Cortex of kidney (tissue), 1 donor: ENCODE measurements around the gene SH3PXD2A.

Source experiments
- DNase-seq: peaks from one replicate; lab custom pipeline; 2025; lab: John Stamatoyannopoulos, UW

Gene SH3PXD2A

DNA sequence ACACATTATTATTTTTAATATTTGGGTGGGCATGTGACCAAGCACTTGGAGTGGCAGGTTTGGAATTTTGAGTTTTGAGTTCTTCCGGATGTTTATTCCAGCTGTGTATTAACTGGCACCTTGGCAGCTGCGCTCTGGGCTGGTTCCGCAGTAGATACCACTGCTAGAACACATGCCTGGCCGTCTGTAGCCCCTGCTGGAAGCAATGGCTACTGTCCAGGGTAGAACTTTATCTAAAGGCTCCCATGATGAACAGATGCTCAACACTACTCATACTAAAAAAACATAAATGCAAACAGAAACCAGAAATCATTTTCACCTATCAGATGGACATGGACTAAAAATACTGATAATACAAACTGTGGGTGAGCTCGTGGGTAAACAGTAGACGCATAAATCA is 19.4 kb upstream of the SH3PXD2A start:
- no peak for DNase-seq

DNA sequence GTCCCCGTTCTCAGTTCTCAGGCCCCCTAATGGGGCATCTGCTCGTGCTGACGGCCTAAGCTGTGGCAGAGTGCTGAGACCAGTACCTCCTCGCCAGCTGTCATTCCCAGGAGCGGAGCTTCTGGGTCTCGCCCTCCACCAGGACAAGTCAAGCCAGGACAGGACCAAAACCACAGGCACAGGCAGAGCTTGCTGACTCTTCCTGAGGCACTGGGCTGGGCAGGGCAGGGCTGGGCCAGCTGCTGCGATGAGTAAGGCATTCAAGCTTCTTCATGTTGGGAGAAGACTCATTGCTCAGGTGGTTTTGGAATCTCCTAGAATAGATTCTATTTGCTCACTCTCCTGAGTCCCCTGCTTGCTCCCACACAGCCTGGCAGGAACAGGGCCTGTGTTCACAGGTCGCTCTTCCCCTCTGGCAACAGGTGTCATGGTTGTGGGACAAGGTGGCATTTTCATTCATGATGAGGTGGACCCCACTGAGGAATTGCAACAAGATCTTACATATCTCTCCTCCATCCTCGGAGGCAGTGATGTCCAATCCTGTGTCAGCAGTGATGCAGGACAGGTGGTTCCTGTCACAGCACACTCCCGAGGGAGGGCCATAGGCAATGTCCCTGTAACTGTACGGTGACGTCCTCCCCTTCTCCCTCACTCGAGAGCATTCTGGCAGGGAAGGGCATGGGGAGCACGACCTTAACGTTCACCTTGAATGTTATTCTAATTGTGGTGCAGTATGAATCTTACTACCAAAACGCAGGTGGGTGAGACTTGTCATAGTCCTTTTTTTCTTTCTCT is 17.0 kb upstream of the SH3PXD2A start:
- DNase-seq = no peak

- DNase-seq = no peak
Observed at GRCh38 chr10:103871006-103871405, 15.6 kb upstream of the SH3PXD2A start.

DNA sequence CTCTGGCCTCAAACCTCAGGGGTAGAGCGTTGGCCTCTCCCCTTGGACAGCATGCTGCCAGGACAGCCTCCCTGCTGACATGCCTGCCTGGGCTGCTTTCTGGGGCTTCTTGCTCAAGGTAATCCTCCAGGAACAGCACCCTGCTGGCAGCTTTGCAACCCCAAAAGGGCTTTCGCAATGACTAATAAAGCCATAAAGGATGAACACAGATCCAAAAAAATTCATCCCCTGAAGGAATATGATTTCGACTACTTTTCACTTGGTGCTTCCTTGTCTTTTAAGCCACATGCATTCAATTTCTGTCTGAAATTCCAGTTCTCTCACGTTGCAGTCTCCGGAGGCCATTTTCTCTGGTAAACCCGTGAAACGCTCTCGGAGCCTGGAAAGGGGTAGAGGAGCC is 15.1 kb upstream of the SH3PXD2A start:
- no peak for DNase-seq

DNA sequence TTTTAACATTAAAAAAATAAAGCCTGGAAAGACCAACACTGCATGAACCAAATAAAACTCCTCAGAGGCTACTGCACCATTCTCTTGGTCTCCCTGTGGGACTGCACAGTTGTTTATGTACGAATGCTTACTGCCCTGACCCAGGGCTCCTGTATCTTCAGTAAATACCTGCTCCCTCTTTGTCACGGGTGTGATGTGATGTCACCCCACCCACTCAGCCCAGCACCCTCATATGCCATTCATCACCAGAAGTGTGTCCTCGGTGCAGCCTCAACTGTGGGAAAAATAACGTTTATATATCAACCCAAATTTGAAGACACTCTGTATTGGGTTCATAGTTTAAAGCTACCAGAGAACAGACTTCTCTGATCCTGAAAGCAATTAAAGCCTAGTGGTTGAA is 14.0 kb upstream of the SH3PXD2A start:
- DNase-seq = no peak

DNA sequence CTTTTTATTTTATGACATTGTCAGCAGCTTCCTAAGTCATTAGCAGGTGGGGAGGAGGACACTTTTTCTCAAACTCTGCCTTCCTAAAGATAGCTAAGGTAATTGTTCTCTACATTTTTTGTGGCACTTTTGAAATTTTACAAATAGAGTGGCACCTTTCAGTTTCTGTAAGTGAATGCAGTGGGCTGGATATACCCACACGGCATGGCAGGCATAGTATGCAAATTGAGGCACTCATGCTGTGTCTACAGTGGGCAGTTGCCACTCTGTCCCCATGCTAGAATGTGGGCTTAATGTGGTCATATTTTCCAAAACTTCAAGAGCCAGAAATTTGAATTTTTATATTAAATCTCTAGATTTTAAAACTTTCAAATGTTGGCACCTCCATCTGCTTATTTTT is 12.8 kb upstream of the SH3PXD2A start:
- no peak for DNase-seq

DNA sequence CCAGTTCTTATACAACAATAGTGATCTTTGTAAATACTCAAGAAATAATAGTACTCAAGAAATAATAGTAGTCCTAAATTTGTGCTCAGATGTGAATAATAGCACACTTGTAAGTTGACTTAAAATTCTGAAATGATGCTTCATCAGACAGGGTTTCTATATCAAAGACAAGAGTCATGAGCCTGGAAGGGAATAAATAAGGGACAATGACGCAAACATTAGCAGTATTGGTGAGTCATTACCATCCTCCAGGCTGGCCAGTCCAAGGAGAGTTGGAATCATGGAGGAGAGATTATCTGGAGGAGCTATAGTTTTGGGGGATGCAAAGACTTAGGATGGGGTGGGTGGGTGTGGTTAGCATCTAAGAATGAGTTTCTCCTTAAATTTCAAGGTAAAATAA is 6.1 kb upstream of the SH3PXD2A start:
- DNase-seq = no peak

DNA sequence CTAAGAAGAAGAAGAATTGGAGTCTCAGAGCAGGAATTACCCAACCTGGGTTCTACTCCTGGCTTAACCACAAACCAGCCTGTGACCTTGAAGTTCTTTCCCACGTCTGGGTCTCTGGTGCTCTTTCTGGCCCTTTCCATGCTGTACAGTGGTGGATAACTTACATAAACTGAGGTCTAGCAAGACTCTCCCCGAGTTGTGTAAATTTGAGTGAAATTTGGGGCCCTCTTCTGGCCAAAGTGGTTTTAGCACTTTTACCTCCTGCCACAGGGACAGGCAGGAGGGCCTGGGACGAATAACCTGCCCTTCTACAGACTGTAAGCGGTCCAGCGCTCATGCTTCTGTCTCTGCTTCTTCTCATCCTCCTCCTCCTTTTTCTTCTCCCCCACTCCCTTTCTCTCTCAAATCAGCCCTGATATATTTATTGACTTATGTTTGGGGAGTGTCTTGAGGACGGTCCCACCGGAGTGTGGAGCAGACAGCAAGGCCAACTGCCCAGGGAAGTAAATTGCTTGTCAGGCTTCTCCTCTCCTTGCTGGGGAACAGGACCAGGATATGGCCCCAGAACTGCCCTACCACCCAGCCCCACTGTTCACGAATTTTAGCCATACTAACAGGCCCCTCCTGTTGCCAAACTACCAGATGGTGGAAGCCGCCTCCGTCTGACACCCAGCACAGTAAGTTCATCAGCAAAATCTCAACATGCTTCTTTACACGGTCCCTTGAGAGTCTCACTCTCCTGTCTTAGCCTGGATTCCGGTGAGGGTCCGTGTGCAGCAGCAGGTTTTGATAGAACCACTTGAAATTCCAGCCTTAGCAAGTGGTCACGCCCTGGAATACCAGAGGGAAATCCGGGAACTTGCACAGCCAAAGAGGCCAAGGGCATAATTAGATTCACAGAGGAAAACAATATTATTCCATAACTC is 4.0 kb upstream of the SH3PXD2A start:
- no peak for DNase-seq

GRCh38 chr10:103858360-103858759 is 3.0 kb upstream of the SH3PXD2A start:
- DNase-seq = no peak

DNA sequence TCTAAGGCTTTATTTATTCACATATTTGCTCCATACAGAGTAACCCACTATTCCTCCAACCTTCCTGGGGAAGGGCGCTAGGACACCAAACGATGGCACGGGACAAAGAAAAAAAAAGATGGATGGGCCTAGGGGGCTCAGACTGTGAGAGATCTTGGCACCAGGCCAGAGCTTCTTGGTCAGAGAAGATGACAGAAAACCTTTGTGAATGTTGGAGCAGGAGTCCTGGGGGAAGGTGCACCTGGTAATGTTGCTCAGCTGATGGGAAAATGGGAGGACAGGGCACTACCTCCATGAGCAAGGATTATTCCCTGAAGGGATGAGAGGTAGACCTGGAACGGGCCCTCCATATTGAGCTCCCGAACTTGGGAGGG is 1.4 kb upstream of the SH3PXD2A start:
- no peak for DNase-seq

DNA sequence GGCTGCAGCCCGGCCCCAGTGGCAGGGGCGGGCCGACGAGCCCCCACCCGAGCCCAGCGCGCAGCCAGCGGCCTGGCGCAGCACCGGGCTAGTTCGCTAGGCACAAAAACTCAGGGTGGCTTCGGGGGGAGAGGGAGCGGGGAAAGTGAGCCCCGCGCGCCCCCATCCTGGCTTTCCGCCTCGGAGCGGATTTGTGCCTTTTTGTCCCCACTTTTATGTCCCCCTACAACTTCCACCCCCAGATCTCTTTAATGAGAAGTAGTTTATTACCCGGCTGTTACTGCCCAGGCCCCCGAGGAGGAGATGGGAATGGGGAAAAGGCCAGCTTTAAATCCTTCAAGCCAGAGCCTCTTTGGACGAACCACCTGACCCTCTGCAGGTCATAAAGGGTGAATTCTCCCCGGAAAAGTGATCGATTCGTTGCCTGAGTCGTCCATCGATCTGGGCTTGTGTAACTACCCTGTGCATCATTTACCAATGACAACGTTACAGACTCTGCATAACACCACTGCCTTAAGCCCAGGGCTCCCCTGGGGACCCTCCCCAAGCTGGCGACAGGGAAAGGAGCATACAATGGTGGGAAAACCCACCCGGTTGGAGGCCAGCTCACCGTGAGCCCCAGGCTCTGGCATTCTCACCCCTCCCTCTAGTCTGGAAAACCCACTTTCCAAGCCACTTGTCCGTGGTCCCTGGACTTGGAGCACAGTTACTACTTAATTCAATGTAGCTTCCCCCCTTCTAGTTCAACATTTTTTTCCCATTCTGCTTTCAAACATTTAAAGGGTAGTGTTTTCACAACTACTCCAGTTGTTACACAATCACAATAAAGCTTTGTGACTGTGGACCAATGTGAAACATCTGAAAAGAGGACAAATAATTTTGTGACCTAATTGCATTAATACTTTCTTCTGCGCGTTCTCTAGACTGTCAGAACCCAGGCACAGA is 748 bp upstream of the SH3PXD2A start:
- no peak for DNase-seq

DNA sequence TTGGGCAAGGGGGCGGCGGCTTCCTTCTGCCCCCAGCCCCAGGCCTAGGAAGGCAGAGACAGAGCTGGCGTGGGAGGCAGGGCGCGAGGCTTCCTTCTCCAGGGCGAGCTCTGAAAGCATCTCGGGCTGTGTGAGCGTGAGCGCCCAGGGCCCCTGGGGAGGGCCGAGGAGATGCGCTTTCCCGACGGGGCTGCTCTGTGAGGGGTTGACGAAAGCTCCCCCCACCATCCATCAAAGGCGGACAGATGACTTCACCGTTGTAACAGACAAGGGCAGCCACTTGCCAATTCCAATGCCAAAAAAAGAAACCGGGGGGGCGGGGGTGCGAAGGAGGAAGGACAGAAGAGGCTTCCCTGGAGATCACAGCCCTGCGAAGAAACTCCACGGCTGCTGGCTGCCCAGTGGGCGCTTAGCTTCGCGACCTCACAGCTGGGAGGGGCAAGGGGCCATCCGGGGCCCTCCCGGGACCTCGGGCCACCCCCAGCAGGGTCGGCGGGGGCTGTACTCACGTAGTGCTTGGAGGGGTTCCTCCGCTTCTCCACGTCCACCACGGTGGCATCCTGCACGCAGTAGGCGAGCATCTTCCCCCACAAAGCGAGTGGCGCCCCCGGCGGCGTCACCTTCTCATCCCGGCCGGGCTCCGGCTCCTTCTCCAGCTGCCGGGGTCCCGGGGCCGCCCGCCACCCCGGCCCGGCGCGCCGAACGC is 537 bp downstream of the SH3PXD2A start:
- DNase-seq = no peak

DNA sequence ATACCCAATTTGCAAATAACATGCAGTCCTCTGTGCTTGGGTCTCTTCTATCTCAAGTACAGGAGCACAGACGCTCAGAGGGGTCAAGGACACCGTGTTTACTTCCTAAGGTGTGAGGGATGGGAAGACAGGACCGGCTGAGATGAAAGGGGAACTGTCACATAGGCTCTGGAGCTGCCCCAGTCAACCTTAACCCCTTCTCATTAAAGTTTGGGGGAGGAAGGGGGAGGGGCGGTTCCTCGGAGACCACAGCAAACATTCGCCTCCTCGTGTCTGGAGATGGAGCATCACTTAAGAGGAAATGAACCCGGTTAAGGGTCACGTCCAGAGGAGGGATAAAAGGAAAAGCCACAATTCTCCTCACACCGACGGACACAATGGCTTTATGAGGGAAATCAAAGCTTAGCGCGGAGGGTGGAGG is 1.1 kb downstream of the SH3PXD2A start:
- DNase-seq = no peak

GRCh38 chr10:103853428-103854264 is 1.7 kb downstream of the SH3PXD2A start:
- no peak for DNase-seq

- DNase-seq = no peak
Observed at GRCh38 chr10:103852856-103853255, 2.5 kb downstream of the SH3PXD2A start.

DNA sequence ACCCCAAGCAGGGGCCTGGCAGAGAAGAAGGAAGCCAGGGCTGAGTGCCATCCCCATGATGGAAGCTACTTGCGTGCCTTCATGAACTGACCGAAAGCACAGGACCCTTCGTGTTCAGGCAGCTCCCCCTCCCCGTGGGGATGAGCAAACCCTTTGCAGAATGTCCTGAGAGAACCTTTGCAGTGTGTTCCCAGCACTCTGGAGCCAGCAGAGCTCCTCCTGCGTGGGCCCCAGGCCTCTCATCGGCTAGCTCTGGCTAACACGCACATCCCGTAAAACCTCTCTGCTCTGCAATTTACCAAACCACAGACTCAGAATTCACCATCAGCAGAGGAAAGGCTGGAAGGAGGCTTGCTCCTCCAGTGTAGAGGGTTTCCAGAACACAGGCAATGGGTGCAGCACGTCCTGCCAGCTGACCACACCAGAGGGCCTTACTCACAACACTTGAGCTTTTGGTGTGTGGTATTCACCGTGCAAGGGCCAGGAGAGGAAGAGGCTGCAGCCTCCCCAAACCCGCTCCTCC is 3.1 kb downstream of the SH3PXD2A start:
- DNase-seq = no peak

- no peak for DNase-seq
Observed at GRCh38 chr10:103851261-103851660, 4.1 kb downstream of the SH3PXD2A start.

DNA sequence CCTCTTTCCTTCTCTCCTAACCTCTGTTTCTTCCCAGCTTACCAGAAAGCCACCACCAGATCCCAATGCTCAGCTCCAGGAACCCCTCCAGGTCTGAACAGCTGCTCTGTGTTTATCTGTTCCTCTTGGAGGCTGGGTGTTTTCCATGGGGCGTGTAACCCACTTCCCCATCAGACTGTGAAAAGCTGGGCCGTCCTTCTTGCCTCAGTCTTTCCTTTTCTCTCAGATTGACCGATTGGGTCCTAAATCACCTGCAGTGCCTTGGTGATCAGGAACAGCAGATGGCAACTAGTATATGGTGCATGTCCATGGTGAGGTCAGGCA is 4.8 kb downstream of the SH3PXD2A start:
- DNase-seq = no peak

- no peak for DNase-seq
Observed at GRCh38 chr10:103849880-103850571, 5.3 kb downstream of the SH3PXD2A start.
